Measurements from ENCODE around the gene FTCDNL1.

DNA sequence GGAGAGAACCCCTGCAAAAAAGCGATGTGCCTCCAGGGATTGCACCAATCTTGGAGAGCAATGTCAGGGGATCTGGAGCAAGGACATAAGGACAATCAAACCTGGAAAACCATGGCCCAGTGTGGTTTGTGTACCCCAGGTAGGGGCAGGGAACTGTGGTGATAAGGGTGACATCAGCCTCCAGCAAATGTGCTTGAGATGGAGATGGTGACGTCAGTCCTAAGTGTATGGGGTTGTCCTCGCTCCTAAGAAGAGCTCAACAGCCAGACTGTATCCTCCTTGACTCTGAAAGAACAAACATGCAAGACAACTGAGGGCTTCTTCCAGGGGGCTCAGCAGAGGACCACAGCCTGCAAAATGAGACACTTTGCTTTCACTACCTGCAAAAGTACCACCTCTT, 71.4 kb downstream of the FTCDNL1 start:
- TF ChIP-seq, protein P1, sequence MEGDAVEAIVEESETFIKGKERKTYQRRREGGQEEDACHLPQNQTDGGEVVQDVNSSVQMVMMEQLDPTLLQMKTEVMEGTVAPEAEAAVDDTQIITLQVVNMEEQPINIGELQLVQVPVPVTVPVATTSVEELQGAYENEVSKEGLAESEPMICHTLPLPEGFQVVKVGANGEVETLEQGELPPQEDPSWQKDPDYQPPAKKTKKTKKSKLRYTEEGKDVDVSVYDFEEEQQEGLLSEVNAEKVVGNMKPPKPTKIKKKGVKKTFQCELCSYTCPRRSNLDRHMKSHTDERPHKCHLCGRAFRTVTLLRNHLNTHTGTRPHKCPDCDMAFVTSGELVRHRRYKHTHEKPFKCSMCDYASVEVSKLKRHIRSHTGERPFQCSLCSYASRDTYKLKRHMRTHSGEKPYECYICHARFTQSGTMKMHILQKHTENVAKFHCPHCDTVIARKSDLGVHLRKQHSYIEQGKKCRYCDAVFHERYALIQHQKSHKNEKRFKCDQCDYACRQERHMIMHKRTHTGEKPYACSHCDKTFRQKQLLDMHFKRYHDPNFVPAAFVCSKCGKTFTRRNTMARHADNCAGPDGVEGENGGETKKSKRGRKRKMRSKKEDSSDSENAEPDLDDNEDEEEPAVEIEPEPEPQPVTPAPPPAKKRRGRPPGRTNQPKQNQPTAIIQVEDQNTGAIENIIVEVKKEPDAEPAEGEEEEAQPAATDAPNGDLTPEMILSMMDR (IDR thresholded peaks at IDR 0.05; ENCODE audit: low read depth, low read length, missing input control) = no peak
- TF ChIP-seq JUND (IDR thresholded peaks at IDR 0.05) (no peak), GABPA (IDR thresholded peaks at IDR 0.05 in 1 of 2, conservative IDR thresholded peaks at IDR 0.05 in 1 of 2) (no peak), RAD21 (IDR thresholded peaks at IDR 0.05) (no peak)
- TF ChIP-seq, protein P2, sequence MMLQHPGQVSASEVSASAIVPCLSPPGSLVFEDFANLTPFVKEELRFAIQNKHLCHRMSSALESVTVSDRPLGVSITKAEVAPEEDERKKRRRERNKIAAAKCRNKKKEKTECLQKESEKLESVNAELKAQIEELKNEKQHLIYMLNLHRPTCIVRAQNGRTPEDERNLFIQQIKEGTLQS (IDR thresholded peaks at IDR 0.05) = no peak

Measured in liver (tissue), 3 donors.